NCI-H2029 treated with DMSO at 0.1 percent for 48 hours (cell line): ENCODE results near the gene ANKHD1.

Experiments used
- DNase-seq: peaks from one replicate; lab custom pipeline; 2025; lab: John Stamatoyannopoulos, UW

ANKHD1 gene, protein sequence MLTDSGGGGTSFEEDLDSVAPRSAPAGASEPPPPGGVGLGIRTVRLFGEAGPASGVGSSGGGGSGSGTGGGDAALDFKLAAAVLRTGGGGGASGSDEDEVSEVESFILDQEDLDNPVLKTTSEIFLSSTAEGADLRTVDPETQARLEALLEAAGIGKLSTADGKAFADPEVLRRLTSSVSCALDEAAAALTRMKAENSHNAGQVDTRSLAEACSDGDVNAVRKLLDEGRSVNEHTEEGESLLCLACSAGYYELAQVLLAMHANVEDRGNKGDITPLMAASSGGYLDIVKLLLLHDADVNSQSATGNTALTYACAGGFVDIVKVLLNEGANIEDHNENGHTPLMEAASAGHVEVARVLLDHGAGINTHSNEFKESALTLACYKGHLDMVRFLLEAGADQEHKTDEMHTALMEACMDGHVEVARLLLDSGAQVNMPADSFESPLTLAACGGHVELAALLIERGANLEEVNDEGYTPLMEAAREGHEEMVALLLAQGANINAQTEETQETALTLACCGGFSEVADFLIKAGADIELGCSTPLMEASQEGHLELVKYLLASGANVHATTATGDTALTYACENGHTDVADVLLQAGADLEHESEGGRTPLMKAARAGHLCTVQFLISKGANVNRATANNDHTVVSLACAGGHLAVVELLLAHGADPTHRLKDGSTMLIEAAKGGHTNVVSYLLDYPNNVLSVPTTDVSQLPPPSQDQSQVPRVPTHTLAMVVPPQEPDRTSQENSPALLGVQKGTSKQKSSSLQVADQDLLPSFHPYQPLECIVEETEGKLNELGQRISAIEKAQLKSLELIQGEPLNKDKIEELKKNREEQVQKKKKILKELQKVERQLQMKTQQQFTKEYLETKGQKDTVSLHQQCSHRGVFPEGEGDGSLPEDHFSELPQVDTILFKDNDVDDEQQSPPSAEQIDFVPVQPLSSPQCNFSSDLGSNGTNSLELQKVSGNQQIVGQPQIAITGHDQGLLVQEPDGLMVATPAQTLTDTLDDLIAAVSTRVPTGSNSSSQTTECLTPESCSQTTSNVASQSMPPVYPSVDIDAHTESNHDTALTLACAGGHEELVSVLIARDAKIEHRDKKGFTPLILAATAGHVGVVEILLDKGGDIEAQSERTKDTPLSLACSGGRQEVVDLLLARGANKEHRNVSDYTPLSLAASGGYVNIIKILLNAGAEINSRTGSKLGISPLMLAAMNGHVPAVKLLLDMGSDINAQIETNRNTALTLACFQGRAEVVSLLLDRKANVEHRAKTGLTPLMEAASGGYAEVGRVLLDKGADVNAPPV (N-terminal part only)

DNA sequence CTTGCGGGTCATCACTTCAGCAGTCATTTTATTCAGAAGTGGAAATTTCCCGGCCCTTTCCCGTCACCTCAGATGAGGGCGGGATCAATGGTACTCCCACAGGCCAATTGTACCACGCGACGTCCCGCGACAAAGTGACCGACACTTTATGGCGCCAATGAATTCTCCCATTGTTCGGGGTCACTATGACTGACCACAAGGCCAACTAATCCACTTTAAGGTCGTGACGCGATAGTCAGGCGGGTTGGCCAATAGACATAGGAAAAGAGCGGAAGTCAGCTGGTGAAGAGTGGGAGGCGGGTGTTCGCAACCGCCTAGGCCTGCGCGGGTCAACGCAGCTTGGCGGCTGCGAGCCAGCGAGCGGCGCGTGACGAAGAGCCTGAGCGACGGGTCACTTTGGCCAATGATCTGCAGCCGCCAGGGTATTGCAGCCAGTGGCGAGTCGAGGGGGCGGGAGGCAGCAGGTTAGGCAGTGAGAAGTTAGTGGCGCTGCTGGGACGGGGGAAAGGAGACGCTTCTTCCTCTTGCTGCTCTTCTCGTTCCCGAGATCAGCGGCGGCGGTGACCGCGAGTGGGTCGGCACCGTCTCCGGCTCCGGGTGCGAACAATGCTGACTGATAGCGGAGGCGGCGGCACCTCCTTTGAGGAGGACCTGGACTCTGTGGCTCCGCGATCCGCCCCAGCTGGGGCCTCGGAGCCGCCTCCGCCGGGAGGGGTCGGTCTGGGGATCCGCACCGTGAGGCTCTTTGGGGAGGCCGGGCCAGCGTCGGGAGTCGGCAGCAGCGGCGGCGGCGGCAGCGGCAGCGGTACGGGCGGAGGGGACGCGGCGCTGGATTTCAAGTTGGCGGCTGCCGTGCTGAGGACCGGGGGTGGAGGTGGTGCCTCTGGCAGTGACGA, at the start of gene ANKHD1:
ANKHD1 (plus strand) TSS at position 472 of the 896 bp plus-strand sequence; CDS start at position 607, 135 bp downstream.
- peak; percentile 98 for DNase-seq

DNA sequence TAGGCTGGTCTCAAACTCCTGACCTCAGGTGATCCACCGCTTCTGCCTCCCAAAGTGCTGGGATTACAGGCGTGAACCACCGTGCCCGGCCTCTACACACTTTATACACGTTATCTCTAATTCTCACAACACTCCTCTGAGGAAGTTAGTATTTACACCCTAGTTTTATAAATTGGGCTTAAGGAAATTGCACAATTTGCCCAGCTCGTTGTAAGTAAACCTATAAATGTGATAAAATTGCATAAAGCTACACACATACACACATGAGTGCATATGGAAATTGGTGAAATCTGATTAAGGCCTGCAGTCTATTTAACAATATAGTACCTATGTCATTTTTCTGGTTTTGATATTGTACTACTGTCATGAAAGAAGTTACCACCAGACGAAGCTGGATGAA, 46.1 kb upstream of the ANKHD1 start:
- no peak for DNase-seq

DNA sequence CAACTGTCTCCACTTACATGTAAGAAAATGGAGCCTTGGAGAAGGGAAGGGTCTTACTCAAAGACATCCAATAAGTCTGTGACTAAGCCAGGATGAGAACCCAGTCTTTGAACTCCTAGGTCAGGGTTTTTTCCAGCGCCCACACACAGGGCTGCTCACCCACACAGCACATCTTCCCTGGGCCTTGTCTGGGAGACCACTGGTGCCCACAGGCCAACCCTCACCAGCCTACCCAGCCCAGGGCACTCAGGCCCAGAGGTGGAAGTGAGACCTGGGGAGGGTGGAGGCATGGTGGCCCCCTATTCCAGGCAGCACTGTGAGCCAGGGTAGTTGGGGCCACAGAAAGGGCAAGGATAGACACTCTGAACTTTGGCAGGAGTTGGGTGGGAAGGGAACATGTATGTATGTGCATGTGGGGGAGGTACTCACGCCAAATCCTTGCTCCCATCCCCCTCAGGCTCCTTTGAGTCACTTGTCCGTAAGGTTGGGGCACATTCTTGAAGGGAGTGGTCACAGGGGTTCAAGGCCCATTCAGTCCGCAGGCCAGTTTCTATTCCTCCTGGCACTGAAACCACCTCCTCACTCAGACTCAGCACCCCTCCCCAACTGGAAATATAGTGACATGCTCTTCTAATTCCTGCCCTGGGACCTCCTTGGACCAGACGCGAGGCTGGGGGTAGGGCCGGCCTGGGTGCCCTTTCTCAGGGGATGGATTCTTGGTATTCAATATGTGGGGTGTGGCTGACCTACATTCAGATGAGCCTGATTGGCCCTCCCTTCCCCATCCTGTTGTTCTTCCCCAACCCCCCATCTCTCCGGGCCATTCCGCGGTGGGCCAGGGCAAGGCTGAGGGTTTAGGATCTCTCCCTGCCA, 44.5 kb upstream of the ANKHD1 start:
- DNase-seq: no peak

DNA sequence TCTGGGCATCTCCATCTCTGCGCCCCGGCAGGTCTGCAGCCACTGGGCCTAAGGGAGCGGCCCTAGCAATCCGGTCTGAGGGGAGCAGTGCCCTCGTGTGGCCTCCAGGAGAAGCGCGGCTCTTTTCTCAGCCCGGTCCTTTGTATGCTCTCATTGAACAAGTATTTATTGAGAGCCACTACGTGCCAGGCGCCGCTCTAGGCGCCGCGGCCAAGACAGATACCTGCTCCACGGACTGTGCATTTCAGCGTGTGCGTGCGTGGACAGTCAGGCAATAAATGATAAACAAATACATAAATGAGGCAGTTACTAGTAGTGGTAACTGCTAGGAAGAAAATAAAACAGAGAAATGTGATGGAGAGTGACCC, 43.9 kb upstream of the ANKHD1 start:
- peak; percentile 80 for DNase-seq

DNA sequence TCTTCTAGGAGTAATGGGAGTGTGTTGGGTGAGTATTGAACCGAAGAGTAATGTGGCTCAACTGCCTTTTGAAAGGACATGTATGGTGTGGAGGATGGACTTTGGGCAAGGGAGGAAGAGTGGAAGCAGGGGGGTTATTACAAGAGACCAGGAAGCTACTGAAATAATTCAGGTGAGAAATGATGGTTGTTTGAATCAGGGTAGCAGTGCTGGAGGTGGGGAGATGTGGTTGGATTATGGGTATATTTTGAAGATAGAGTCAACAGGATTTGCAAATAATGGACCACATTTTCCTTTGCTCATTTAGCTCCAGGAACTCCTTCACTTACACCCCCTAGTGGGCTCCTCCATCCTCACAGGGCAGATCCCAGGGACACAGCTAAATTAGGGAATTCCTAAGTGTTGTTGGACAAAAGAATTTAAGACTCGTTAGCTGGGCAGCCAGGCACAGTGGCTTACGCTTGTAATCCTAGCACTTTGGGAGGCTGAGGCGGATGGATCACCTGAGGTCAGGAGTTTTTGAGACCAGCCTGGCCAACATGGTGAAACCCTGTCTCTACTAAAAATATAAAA, 42.8 kb upstream of the ANKHD1 start:
- DNase-seq: no peak

DNA sequence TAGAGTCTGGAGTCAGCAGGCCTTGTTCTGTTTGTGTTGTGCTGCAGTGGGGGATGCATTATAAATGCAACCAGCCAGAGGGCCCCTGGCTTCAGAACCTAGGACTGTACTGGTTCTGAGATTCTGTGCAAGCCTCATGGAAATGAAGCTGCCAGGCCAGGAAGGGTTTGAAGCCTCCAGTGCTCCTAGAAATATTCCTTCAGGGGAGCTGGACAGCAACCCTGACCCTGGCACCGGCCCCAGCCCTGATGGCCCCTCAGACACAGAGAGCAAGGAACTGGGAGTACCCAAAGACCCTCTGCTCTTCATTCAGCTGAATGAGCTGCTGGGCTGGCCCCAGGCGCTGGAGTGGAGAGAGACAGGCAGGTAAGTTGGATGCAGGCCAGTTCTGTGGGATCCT, 41.5 kb upstream of the ANKHD1 start, which contains the start of gene SLC4A9:
SLC4A9 (plus strand) TSS at position 94 of the 400 bp plus-strand sequence; CDS start at position 137, 43 bp downstream.
- DNase-seq: no peak

DNA sequence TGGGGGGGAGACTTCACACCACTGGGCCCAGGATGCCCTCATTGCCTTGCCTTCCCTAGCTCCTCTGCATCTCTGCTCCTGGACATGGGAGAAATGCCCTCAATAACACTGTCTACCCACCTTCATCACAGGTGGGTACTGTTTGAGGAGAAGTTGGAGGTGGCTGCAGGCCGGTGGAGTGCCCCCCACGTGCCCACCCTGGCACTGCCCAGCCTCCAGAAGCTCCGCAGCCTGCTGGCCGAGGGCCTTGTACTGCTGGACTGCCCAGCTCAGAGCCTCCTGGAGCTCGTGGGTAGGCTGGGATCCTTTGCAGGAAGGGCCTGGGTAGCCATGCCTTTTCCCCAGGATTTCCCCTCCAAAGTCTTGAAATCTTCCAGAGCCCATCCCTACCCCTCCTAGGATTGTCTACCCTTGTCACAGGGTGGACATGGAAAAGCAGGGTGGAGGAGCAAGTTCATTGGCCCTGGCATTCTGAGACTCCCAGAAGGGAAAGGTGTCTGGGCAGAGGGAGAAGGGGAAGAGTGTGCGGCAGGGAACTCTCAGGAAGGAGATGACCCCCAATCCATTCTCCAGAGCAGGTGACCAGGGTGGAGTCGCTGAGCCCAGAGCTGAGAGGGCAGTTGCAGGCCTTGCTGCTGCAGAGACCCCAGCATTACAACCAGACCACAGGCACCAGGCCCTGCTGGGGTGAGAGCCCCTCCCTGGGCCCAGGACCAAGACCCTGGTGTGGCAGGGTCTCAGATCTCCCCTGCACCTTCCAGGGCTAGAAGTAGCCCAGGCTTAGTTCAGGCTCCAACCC, 40.8 kb upstream of the ANKHD1 start:
- DNase-seq: no peak

DNA sequence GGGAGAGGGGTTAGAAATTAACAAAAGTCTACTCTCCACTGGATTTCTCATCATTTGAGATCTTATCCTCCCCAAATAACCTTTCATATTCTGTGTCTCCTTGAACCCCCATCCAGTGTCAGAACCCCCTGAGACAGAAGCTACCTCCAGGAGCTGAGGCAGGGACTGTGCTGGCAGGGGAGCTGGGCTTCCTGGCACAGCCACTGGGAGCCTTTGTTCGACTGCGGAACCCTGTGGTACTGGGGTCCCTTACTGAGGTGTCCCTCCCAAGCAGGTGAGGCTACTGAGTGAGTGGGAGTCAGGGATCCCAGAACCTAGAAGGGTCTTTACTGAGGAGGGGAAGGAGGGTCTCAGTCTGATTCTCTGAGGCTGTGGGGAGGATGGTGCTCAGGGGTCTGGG, 39.7 kb upstream of the ANKHD1 start:
- DNase-seq: no peak

DNA sequence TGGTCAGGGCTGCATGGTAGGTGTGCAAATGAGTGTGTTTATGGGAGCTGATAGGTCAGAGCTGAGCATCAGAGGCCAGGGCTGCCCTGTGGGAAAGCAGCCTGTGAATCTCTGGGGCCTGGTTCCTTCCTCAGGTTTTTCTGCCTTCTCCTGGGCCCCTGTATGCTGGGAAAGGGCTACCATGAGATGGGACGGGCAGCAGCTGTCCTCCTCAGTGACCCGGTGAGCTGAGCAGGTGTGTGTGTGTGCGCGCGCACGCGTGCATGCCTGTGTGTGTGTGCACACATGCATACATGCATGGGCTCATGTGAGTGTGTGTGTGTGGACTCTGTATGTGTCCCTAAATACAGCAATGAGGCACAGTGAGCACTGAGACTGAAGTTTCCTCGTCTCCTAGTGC, 39.3 kb upstream of the ANKHD1 start:
- no peak for DNase-seq

DNA sequence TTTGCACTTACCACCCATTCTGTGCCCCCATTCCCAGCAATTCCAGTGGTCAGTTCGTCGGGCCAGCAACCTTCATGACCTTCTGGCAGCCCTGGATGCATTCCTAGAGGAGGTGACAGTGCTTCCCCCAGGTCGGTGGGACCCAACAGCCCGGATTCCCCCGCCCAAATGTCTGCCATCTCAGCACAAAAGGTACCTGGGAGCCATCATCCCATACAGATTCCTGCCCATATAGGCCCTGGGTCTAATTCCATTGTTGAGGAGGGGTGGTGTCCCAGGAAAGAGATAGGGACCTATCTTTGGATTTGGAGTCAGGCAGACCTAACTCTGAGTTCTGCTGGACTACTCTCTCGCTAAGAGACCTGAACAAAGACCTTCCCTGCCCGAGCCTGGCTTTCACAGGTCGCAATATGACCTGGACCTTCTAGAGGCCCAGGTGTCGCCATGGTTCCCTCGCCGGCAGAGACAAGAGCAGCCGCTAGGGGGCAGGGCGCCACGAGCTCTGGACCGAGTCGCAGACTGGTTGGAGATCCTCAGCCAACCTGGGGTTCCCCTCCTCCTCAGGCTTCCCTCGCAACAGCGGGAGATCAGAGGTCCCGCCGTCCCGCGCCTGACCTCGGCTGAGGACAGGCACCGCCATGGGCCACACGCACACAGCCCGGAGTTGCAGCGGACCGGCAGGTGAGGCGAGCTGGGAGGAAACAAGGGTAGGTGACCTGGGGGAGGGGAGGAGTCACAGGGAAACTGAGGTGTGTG, 38.6 kb upstream of the ANKHD1 start:
- DNase-seq: peak; percentile 52

DNA sequence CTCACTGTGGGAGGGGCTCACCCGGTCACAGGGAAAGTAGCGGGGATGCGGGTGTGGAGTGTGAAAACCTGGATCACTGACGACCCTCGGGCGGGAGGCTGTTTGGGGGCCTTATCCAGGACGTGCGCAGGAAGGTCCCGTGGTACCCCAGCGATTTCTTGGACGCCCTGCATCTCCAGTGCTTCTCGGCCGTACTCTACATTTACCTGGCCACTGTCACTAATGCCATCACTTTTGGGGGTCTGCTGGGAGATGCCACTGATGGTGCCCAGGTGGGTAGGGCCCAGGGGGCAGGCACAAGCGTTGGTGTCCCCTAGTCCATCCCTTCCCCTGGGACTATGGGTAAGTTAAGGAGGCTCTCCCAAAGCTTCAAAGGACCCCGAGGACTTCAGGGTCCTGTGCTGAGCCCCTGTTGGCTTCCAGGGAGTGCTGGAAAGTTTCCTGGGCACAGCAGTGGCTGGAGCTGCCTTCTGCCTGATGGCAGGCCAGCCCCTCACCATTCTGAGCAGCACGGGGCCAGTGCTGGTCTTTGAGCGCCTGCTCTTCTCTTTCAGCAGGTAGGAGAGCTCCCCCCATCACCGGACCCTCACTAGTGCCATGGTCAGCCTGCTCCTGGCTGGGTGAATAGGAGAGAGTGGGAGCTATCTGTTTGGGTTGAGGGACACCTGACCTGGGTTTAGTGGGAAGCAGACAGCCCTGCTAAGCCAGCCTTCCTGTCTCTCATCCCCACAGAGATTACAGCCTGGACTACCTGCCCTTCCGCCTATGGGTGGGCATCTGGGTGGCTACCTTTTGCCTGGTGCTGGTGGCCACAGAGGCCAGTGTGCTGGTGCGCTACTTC, 37.8 kb upstream of the ANKHD1 start:
- no peak for DNase-seq

DNA sequence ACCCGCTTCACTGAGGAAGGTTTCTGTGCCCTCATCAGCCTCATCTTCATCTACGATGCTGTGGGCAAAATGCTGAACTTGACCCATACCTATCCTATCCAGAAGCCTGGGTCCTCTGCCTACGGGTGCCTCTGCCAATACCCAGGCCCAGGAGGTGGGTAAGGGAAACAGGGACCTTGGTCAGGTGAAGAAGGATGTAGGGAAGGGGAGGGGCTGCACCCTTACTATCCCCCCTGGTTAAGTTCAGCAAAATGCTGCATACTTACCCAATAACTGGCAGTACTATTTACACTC, 37.2 kb upstream of the ANKHD1 start:
- DNase-seq: no peak

DNA sequence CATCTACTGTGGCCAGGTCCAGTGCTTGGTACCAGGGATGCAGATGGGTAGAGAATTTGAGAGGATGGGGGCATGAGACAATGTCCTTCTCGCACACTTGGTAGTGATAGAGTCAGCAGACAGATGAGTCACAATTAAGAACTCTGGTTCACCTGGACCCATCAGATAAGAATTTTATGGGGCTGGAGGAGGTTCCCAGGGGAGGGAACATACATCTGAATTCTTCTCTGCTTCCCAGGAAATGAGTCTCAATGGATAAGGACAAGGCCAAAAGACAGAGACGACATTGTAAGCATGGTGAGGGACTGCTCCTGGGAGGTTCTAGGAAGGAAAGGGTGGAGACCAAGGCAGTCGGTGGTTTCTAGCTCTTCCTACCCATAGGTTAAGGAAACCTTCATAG, 36.4 kb upstream of the ANKHD1 start:
- no peak for DNase-seq

DNA sequence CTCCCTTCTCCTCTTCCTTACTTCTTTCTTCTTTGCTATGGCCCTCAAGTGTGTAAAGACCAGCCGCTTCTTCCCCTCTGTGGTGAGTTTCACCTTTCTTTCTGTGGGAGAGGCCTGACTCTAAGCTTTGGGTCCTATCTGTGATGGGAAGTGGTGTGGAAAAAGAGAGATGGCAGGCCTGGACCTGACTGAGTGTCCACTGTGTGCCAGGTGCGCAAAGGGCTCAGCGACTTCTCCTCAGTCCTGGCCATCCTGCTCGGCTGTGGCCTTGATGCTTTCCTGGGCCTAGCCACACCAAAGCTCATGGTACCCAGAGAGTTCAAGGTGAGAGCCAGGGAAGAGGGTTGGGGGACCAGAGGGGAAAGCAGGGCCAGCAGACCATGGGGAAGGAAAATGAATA, 35.7 kb upstream of the ANKHD1 start:
- DNase-seq: no peak

DNA sequence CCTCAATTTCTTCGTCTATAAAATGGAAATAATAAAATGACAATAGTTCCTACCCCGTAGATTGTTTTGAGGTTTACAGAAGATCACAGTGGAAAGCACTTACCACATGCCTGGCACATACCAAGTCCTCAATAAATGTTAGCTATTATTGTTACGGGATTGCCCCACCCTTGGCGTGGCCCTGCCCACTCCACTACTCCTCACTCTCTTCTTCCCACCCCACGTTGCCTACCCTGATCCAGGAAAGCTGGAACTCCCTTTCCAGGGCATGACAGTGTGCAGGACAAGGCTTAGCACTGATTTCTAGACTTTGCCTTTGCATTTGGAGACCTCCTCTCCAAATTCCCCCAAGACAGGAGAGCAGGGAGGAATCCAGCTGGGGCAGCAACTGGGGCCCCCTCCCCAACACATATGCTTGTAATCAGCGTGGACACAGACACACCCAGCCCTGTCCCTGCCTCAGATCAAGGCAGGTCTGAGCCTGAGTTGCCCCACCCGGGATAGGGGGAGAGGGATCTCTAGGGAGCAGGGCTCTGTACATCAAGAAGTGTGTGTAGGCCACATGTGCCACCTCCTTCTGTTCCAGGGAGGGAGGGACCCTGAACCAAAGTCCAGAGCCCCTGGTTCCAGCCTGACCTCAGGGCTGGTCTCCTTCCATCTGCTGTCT, 34.9 kb upstream of the ANKHD1 start:
- DNase-seq: no peak

DNA sequence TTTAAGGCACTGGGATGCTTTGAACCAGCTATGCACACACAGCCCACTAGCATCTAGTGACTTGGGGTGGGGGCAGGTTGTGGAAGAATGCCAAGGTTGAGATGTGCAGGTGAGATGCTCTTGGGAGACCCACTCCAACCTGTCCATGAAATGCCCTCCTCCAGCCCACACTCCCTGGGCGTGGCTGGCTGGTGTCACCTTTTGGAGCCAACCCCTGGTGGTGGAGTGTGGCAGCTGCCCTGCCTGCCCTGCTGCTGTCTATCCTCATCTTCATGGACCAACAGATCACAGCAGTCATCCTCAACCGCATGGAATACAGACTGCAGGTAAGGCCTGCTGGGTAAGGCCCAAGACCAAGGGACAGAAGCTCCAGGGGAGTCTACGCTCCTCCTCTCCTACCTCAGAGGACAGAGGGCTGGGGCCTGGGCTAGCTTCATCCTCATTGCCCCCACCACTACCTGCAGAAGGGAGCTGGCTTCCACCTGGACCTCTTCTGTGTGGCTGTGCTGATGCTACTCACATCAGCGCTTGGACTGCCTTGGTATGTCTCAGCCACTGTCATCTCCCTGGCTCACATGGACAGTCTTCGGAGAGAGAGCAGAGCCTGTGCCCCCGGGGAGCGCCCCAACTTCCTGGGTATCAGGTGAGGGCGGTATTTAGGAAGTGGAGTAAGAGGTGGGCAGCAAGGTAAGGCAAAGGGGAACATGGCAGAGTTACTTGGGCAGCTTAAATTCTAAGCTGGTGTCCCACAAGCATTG, 34.2 kb upstream of the ANKHD1 start:
- no peak for DNase-seq
